SH-SY5Y (cell line): ENCODE measurements around the gene SLC37A2.

Experiments used
- GATA2 ChIP-seq: IDR thresholded peaks from 2 replicates; pipeline ENCODE4 v1.6.1; 2011; ENCODE audit warnings: mild to moderate bottlenecking, low read depth, low read length
- GATA3 ChIP-seq: IDR thresholded peaks from 2 replicates; pipeline ENCODE4 v1.6.1; 2011; ENCODE audit warnings: low read depth, mild to moderate bottlenecking, low read length, moderate library complexity

Gene SLC37A2

DNA sequence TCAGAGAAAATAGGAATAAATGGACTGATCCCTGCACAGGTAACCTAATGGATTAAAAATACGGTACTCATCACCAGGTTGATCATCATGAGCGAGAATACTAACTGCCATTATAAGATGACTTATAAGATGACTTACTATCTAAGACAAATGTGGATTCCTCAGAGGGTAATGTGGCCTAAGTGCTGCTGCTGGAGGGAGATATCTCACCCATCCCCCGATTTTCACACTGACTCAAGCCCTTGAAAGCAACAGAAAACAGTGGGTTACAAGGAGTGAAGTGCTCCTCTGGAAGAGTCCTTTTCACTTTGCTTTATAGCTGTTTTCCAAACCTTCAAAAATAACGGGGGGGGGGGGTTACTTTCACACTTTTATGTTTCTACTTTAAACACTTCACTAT lies 47.4 kb downstream of the SLC37A2 start:
- TF ChIP-seq GATA2 (no peak), GATA3 (no peak)

DNA sequence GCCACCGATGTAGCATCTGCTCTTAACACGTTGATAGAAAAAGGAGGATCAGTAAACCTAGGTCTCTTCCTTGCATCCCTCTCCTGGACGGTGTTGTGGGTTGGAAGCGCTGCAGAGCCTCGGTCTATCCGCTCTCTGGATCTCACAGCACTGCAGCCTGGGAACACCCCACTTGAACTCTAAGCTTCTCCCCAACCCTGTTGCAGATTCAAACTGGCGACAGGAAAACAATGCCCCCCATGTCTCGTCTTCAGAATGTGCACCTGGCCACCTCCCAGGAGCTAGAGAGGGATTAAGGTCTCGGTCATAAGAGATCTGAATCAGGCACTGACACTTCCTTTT lies 47.9 kb downstream of the SLC37A2 start:
- TF ChIP-seq GATA3, result no peak
- TF ChIP-seq GATA2, result no peak

DNA sequence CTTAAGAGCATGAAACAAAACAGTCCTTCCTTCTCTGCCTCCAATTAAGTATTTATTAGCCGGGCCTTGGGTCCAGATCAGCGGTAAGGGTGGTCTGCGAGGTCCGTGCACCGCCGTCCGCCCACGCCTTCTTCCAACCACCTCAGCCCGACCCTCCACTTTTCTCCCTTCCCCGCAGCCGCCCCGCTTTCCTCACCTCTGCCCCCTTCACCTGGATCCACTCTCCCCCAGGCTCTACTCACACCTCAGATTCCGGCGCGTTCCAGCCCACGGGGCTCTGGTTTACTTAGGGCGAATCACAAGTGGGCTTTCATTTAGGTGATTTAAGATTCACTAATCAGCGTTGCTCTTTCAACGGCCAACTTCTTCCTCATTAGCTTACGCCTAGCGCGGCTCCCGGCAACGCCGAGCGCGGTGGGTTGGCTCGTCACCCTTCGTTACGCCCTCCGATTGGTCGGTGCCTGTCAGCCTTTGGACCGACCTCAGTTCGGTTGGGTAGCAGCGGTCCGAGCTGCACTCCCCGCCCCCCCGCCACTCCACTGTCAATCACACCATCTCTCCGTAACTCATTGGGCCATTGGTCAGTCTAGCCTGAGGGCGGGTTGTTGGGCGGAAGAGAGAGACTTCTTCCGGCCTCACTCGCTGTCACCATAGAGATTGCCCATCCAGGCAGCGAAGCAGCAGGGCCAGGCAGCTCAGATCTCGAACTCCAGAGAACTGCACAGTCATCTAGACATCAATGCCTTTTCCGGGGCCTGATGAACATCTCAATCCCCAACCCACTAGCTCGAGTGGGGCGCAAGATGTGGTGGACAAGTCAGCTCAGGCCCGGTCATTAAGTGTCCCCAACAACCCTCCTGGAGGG lies 48.5 kb downstream of the SLC37A2 start, which contains the start of gene TMEM218:
Gene TMEM218 (minus strand): TSS at position 284 of the 865 bp plus-strand sequence. CDS start 9,385 bp downstream, outside the sequence.
- TF ChIP-seq GATA2 (no peak), GATA3 (no peak)

DNA sequence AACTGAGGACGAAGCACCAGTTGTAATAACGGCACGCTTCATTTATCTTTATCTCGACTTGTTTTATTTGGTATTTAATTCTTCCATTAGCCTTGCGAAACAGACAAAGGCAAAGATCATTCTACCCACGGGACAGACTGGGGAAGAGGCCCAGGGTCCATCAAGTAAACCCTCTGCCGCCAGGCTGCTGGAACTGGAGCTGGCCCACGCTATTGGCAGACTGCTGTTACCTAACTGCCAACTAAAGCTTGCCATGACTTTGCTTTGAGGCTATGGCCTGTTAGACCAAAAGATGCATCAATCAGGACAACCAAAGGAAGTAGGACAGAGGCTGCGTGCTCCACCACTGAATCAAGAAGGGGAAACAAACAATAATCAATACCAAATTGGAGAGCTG lies 49.1 kb downstream of the SLC37A2 start:
- TF ChIP-seq GATA2, result no peak
- no peak for TF ChIP-seq GATA3

DNA sequence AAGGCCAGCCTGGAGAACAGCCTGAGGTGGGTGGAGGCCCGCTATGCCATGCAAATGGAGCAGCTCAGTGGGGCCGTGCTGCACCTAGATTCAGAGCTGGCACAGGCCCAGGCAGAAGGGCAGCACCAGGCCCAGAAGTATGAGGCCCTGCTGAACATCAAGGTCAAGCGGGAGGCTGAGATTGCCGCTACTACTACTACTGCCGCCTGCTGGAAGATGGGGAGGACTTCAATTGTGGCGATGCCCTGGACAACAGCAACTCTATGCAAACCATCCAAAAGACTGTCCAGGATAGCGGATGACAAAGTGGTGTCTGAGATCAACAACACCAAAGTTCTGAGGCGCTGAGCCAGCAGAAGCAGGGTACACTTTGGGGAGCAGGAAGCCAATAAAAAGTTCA lies 51.4 kb downstream of the SLC37A2 start:
- TF ChIP-seq GATA2, result no peak
- TF ChIP-seq GATA3, result no peak

DNA sequence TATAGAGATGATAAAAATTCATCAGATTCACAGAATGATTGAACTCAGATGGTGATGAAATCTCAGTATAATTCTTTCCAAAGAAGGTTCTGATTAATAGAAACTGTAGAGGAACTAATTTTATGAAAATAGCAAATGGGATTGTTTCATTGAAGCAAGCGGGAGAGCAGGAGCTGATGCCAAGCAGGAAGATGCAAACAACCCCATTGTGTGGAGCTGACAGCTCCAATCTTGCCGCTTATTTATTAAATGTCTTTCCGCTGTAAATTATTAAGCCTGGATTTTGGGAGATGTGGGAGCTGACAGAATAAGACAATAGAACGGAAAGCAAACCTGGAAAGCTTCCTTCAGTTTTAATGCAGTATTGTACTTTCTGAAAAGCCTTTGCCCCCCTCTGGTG lies 54.3 kb downstream of the SLC37A2 start:
- no peak for TF ChIP-seq GATA3
- TF ChIP-seq GATA2, result no peak

DNA sequence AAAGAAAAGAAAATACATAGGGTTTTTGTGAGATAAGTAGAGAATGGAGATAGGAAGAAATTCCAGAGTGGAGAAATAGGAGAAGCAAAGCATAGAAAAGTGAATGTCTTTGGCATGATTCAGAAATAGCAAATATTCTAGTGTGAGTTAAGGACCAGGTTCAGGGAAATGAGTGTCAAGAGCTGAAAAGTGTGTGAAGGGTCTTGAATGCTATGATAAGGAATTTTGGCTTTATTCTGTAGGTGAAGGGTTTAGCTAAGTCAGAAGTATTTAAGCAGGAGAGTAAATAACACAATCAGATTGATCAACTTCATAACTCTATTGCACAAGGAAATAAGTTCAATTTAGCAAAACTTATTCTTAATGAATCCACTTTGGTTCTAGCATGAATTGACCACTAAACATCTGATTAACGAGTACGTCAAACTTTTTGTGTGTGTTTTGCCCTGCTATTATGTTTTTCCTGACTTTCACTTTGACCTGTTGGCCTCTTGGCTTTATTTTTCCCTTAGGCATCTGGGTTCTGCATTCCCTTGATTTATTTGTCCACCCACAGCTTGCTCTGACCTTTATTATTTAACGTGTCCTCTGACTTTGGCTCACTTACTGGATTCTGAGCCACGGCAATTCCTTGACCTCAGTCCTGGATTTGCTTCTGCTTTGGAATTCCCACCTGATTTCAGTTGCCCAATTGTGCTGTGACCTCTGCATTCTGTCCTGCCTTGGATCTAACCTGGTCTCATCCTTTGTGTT lies 60.3 kb downstream of the SLC37A2 start:
- TF ChIP-seq GATA2 (no peak), GATA3 (no peak)

DNA sequence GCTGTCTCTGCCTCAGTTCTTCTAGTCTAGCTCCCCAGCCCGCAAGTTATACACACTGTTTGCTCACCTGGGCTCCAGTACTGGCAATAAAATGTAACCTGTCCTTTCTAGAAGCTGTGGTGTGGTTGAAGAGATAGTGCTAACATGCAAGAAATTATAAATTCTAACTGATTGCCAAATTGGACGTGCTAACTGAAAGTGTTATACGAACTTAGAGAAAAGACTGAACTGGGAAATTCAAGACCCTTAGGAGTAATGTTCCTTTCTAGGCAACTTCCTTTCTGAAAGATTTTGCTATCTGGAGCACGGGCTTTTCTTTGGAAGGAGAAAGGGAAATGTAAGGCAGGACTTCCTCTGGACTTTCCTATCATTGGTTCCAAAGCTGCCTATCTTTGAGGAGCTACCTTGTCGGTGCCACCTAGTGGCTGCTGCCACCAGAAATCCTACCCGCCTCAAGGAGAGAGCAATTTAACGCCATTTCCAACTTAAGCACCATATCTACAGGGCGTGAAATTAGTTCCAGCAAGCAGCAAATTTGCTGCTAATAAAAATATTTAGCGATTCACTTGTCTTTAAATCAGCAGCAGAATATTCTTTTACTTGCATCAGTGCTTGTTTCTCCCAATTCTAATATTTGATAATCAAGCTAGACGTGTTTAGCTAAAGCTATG lies 61.0 kb downstream of the SLC37A2 start:
- TF ChIP-seq GATA3, result no peak
- TF ChIP-seq GATA2, result no peak

DNA sequence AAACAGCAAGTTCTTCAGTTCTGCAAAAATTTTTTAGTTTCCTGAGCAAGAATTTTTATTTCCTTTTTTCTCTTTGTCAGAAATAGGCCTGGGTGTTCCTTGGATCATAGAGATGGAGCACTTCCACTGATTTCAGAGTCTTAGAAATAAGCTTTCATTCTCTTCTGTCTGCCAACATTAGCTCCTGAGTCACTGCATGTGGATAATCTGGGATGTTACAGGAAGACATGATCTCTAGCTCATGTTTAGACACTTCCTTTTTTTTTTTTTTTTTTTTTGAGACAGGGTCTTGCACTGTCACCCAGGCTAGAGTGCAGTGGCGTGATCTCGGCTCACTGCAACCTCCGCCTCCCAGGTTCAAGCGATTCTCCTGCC lies 61.5 kb downstream of the SLC37A2 start:
- TF ChIP-seq GATA2, result no peak

DNA sequence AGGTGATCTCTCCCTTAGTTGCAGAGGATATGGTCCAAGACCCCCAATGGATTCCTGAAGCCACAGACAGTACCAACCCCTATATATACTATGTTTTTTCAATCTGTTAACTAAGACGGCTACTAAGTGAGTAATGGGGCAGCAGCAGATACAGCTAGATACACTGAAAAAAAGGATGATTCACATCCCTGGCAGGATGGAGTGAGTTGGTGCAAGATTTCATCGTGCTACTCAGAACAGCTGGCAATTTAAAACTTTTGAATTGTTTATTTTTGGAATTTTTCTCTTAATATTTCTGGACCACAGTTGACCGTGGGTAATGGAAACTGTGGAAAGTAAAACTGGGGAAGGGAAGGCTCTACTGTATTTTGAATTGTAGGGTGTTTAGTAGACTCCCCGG lies 65.3 kb downstream of the SLC37A2 start:
- no peak for TF ChIP-seq GATA3
- TF ChIP-seq GATA2, result no peak

DNA sequence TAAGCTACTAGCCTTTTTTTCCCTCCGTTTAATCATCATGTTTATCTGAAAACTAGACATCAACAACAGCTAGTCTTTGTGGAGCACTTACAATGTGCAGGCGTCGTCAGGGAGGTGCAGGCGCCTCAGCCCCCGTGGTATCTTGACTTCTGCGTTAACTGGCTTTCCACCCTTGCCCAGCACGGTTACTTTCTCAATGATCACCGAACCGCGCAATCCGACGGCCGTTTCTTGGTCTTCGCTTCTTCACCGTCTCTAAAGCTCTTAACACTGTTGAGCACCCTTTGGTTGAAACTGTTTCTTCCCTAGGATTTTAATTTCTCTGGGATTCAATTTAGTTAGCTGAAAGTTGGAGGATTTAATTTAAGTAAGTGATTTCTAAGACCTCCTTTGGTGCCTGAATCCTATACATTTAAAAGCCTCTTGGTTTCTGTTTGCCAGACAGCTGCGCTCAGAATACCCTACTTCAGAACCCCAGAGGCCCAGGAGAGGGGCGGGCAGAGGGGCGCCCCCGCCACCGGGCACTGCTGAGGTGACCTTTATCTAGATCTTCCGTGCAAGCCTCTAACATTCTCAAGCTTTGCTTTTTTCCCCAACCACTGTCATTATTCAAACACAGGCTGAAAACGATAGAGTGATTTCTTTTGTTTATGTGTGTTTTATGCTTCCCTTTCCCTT lies 66.3 kb downstream of the SLC37A2 start:
- TF ChIP-seq GATA2 (no peak), GATA3 (no peak)

DNA sequence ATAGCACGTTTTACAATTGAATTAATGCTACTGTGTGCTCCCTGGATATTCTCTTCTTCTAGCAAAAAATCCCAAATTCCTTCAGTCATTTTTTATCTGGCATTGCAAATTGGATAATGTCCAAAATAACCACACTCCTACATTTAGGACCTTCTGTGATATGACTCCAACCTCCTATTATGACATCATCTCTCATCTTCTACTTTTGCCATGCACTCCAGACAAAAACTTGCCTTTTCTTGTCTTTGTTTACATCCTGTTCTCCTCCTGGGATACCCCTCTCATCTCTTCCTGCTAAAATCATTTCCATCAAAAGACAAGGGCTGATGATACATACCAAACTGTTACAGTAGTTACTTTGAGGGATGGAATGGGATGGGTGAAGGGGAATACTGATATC lies 69.0 kb downstream of the SLC37A2 start:
- TF ChIP-seq GATA3, result no peak
- TF ChIP-seq GATA2, result no peak

DNA sequence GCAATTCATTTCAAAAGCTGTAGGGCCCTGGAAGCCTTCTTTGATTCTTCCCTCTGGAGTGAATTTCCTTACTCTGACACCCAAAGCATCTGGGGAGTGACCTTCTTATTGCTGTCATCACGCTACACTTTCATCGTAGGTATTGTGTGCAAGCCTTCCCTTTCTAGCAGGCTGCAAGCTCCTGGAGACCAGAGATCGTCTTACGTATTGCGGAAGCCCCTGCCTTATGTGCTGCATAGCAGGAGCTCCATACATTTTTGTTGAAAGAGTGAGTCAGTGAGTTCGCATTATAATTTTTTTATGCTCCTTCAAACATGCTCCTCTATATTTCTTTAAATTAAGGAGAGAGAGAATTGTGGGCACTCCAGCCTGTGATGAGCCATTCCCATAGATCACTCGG lies 69.5 kb downstream of the SLC37A2 start:
- TF ChIP-seq GATA2 (no peak), GATA3 (no peak)

DNA sequence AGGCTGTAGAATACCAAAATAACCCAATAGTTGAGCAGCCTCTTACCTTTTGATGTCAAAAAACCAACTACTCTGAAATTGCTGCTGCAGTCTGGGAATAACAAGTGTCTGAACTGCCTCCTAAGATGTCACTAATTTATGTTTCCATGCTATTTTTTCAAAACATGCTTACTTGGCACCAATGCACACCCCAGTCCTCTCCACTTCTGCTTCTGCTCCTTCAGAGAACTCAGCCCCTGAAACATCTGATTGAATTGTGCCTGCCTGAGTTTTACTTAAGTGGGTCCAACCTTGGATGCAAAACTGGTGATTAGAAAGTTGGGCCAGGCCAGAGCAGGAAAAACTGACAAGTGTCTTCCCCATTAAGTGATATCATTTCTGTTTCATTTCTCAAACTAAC lies 72.9 kb downstream of the SLC37A2 start:
- TF ChIP-seq GATA2 (no peak), GATA3 (no peak)

DNA sequence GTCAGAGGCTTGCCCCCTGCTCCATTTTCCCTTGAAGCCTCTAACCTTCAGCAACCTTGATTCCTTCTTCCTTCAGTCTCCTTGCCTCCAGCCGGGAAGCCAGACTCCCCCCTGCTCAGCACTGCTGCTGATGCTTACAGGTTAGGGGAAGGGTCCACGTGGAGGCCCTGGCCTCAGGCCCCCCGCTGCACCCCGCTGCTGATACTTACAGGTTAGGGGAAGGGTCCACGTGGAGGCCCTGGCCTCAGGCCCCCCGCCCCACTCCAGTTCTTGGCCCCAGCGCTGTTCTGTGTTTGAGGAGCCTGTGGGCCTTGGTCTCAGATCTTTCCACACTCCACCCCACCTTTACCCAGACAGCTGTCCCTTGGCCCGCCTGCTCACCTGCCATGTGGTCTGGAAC lies 75.9 kb downstream of the SLC37A2 start:
- no peak for TF ChIP-seq GATA2
- TF ChIP-seq GATA3, result no peak
